GM21381 (cell line): Measurements from ENCODE around the gene HM13.
"Not testable (repeated sequence)": the region's sequence is repeated elsewhere in the genome, so short reads cannot be mapped to it uniquely, and the experiment has no call there.

Source experiments
- ATAC-seq: cut with Tn5 transposase; IDR thresholded peaks from one replicate; pipeline ENCODE4 v1.9.1; 2021; ENCODE audit warnings: mild to moderate bottlenecking, moderate library complexity; ENCODE audit not compliant: unreplicated experiment

Gene HM13

GRCh38 chr20:31605031-31605901 is 91.0 kb downstream of the HM13 start, which contains the start of gene ID1:
Gene ID1, plus strand, starts transcription at chr20:31605289. Its CDS starts 99 bp downstream, at chr20:31605388.
- ATAC-seq: peak; percentile 79

GRCh38 chr20:31605902-31606803 is 91.9 kb downstream of the HM13 start:
- no peak for ATAC-seq

DNA sequence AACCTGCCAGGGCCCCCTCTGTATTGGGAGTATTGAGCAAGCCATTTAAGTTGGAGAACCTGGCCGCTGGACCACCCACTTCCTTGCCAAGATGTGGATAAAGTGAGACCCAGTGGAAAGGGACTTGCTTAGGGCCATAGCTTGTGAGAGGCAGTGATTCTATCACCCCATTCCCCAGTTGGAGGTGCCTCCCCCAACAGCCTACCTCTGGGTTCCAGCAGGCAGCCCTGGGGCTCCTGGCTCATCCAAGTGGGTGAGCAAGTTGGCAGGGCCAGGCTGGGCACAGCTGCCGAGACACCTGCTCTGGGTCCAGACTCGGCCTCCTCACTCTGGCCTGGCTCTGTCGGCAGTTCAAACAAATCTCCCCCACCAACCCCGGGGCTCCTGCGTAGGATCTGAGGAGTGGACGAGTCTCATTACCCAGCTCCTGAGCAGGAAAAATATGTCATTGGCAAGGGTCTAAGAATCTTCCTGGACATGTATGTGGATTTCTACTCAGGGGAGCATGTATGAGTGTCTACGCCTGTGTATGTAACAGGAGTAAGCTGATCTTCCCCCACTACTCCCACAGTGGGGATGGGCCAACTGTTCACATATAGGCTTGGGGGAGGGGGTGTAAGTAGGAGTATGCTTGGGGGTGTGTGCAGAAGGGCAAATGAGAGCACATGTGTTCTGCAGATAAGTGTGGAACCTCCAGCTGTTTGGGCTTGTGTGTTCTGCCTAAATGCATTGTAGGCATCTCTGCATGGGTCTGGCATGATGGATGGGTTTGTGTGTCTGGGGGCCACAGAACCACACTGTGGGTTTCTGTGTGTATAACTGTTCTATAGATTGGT is 92.8 kb downstream of the HM13 start:
- ATAC-seq: no peak

DNA sequence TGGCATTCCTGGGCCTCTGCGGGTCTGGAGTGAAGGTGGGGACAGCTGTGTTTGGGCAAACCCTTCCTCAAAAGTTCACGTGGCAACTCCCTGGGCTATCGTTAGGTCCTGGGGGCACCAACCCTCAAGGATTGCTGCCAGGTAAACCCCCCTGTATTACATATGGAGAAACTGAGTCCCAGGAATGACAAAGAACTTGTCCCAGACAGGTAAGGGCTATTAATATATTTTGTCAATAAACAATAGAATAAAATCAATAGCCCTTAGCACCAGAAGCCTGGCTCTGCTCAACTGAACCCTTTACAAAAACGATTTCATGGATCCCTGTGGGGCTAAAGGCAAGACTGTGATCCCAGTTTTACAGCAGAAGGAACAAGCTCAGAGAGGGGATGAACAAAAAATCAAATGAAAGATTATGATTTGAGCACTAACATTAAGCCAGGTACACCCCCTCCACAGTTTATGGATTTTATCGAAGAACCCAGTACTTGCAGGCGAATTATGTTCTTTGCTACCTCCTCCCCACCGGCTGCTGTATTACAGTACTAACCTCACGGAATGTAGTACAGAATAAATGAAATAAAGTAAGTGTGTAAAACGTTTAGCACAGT is 93.5 kb downstream of the HM13 start:
- ATAC-seq: no peak

DNA sequence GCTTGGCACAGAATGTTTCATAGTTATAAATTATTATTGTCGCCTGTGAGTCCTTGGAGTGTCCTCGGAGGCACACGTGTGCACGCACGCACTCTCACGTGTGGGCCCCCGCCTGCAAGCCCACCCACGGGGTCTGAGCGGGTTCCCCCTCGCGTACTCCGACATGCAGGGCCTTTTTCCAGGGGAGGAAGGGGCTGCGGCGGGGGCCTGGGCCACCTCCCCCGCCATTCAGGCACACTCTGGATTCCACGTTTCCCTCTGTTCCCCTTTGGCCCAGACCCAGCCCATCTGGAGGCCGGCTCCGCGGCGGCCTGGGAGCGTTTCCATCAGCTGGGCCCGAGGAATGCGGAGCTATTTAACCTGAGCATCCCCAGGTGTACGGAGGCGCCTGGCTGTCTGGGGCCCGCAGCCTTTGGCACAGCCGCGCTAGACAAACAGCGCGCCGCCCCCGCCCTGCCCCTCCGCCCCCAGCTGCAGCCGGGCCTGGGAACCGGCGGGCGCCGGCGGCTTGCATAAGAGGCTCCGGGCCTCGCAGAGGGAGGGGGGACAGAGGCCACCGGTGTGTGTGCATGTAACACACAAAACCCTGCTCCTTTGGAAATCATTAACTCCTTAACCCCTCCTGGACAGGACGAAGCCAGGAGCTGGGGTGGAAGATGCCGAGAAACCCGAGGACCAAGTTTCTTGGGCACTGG is 94.2 kb downstream of the HM13 start:
- no peak for ATAC-seq

DNA sequence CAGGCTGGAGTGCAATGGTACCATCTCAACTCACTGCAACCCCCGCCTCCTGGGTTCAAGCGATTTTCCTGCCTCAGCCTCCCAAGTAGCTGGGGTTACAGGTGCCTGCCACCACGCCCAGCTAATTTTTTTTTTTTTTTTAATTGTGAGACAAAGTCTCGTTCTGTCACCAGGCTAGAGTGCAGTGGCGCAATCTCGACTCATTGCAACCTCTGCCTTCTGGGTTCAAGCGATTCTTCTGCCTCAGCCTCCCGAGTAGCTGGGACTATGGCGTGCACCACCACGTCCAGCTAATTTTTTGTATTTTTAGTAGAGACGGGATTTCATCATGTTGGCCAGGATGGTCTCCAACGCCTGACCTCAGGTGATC is 98.0 kb downstream of the HM13 start:
- not testable (repeated sequence) for ATAC-seq

DNA sequence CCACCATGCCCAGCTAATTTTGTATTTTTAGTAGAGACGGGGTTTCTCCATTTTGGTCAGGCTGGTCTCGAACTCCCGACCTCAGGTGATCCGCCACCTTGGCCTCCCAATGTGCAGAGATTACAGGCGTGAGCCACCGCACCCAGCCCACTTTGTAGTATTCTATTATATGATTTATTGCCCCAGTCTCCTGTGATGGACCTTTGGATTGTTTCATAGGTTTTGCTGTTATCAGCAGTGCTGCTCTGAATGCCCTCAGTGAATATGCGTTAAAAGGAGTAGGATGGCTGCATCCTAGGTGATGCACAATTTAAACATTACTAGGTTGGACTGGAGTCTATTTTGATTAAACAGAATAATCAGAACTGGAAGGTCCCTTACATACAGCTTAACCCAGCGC is 101.2 kb downstream of the HM13 start:
- no peak for ATAC-seq

- ATAC-seq: no peak
Measured at GRCh38 chr20:31617432-31618104, 103.3 kb downstream of the HM13 start.
